ENCODE data around the gene SPPL3. TPM values are rescaled to one million over a fixed set of nuclear protein-coding genes. Genes with fewer than 3 reads are reported as not detected.

Gene SPPL3
- total RNA-seq, 4 donors from 2014 or later, result 16.8 to 28.7 (median 22.7) TPM

- DNase-seq (ENCODE audit: low spot score), result no peak
Observed at GRCh38 chr12:120754792-120755191, 149.4 kb downstream of the SPPL3 start.

DNA sequence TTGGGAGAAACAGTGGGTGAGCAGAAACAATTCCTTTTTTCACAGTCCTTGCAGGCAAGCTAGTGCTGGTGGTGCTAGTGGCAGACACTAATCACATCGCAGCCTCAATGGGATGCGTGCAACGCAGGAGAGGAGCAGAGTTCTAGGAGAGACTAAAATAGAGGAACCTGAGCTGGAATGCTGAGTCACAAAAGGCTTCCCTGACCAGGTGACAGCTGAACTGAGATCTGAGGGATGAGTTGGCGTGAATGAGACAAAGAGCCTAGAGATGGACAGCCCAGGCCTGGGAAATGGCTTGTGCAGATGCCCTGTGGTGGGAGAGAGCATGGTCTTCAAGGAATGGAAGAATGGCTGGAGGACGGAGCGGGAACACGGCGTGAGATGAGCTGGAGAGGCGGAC, 152.8 kb downstream of the SPPL3 start:
- no peak for TF ChIP-seq CTCF (IDR thresholded peaks at IDR 0.05)
- no peak for ATAC-seq (ENCODE audit: low FRiP score)
- no peak for DNase-seq (ENCODE audit: low spot score)

More at GRCh38 chr12:120754792-120755191, 149.4 kb downstream of the SPPL3 start:
- ATAC-seq (ENCODE audit: low FRiP score), result no peak
- no peak for TF ChIP-seq CTCF (IDR thresholded peaks at IDR 0.05)

GRCh38 chr12:120750806-120751205, 153.4 kb downstream of the SPPL3 start:
- no peak for TF ChIP-seq CTCF (IDR thresholded peaks at IDR 0.05)
- ATAC-seq (ENCODE audit: low FRiP score) (no peak), DNase-seq (ENCODE audit: low spot score) (no peak)

- ATAC-seq (ENCODE audit: low FRiP score), result no peak
- no peak for DNase-seq (ENCODE audit: low spot score)
- no peak for TF ChIP-seq CTCF (IDR thresholded peaks at IDR 0.05)
Observed at GRCh38 chr12:120749256-120749655, 154.9 kb downstream of the SPPL3 start.

DNA sequence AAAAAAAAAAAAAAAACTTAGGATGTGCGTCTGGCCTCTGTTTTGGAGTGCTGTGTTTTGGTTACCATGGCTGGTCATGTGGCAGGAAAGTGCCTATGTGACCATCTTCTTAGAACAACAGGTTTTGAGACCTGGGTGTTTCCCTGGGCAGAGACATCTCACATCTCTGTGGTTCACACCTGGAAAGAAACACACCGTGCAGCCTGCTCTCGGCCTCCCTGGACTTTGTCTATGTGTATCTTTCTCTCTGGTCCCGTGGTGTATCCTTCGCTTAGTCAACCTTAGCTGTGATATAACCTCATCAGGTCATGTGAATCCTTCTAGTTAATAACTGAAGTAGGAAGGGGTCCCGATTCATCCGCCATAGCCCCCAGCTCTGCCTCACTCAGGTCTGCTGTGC, 155.9 kb downstream of the SPPL3 start:
- ATAC-seq (ENCODE audit: low FRiP score), result no peak
- no peak for TF ChIP-seq CTCF (IDR thresholded peaks at IDR 0.05)
- DNase-seq (ENCODE audit: low spot score), result no peak

DNA sequence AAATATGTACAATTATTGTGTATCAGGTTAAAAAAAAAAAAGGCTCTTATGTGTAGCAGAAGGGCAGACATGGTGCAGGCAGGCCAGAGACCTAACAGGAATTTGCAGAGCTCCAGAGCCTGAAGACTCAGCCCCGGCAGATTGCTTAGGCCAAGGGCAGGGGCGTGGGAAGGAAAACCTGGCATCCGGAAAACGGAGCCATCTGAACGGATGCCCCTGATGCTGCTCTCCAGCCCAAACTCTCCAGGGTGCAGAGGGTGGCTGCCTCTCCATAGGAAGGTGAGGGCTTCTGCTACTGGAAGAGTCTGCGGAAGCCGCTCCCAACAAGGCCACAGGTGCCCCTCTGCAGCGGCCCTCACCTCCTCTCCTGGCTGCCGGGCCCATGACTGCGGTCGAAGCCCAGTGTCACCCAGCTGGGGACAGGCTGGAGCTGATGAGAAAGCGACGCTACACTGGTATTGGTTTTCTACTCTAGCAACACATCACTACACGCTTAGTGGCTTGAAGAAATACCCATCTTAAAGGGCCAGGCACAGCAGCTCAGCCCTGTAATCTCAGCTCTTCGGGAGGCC, 159.2 kb downstream of the SPPL3 start:
- DNase-seq (ENCODE audit: low spot score), result no peak
- no peak for TF ChIP-seq CTCF (IDR thresholded peaks at IDR 0.05)
- no peak for ATAC-seq (ENCODE audit: low FRiP score)
